AG09309 (cell line): ENCODE measurements around the gene UQCRHL.
A peak's percentile ranks its signal among the peaks of the same experiment; 100 is the strongest.
"Not testable (repeated sequence)": the region's sequence is repeated elsewhere in the genome, so short reads cannot be mapped to it uniquely, and the experiment has no call there.

ENCODE experiments used
- DNase-seq: peaks from one replicate; pipeline ENCODE4 v3.0.0-alpha.2; 2010; ENCODE audit warnings: low read depth
- H3K4me3 ChIP-seq: 2 replicates; pipeline ENCODE4 v1.5.1; 2011; ENCODE audit warnings: mild to moderate bottlenecking, low read depth, low read length, moderate library complexity; ENCODE audit not compliant: control insufficient read depth
- CTCF ChIP-seq: IDR thresholded peaks from 2 replicates; pipeline ENCODE4 v1.5.1; 2011; ENCODE audit warnings: mild to moderate bottlenecking, low read depth, low read length, inconsistent platforms; ENCODE audit not compliant: insufficient read depth, control insufficient read depth; ENCODE audit errors: missing control alignments

UQCRHL gene

DNA sequence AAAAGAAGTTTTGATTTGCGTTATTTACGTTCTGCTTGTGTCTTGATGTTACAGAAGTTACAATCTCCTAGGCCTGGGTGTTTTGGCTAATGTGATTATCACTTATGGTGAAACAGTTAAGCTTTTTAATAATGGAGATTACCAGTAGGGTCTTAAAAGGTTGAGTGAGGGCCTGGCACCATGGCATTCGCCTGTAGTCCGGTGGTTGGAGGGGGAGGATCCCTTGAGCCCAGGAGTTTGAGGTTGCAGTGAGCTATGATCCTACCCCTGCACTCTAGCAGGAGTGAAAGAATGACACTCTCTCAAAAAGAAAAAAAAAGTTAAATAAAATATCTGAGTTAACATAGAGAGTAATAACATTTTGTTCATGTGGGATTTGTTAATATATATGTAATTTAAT lies 31.3 kb upstream of the UQCRHL start:
- no peak overlapping the region for H3K4me3 ChIP-seq
- TF ChIP-seq CTCF: no peak
- DNase-seq: no peak

GRCh38 chr1:15837931-15838330 lies 30.5 kb upstream of the UQCRHL start:
- TF ChIP-seq CTCF: no peak
- H3K4me3 ChIP-seq: no peak overlapping the region
- no peak for DNase-seq

DNA sequence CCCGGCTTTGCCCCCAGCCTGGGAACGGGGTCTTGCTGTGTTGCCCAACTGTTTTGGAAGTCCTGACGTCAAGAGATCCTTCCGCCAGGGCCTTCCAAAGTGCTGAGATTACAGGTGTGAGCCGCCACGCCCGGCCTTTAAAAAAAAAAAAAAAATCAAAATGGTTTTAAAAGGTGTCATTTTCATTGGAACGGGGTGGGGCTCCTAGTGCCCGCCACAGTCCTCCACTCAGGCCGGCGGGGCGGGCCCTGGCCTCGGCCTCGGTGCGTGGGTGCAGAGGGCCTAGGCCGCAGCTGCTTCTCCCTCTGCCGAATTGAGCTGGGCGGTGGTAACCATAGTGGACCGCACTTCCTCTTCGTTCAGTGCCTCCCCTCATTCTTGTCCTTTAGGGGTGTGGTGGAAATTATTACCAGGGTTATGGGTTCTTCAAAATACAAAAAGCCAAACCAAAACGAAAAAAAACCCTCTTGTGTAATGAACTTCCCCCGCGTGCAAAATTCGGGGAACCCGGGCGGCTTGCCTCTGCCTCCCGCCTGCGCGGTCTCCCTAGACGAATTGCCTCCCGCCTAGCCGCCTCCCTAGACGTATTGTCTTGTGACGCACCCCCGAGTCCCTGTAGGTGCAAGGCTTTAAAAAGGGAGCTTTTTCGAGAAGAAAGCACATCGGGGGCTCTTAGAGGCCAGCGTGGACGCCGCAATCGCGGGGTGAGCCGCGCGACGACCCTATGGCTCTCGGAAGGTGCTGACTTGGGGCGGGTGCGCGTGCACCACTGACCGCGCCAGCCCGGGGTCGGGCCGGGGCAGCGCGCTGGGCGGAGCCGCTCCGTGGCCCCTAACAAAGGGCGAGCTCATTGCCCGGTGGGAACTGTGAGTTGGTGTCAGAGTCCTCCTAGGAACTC lies 29.6 kb upstream of the UQCRHL start:
- H3K4me3 ChIP-seq: no peak overlapping the region
- DNase-seq: no peak
- TF ChIP-seq CTCF: no peak

DNA sequence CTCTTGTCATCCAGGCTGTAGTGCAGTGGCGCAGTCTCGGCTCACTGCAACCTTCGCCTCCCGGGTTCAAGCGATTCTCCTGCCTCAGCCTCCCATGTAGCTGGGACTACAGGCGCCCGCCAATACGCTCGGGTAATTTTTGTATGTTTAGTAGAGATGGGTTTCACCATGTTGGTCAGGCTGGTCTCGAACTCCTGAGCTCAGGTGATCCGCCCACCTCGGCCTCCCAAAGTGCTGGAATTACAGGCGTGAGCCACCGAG lies 29.0 kb upstream of the UQCRHL start:
- DNase-seq: not testable (repeated sequence)

GRCh38 chr1:15835741-15836510 lies 28.5 kb upstream of the UQCRHL start:
- DNase-seq: peak; percentile 95
- peak overlapping the region; percentile 75 for H3K4me3 ChIP-seq
- TF ChIP-seq CTCF: no peak

More for the DNA sequence above, 29.0 kb upstream of the UQCRHL start:
- H3K4me3 ChIP-seq: peak overlapping the region; percentile 63

DNA sequence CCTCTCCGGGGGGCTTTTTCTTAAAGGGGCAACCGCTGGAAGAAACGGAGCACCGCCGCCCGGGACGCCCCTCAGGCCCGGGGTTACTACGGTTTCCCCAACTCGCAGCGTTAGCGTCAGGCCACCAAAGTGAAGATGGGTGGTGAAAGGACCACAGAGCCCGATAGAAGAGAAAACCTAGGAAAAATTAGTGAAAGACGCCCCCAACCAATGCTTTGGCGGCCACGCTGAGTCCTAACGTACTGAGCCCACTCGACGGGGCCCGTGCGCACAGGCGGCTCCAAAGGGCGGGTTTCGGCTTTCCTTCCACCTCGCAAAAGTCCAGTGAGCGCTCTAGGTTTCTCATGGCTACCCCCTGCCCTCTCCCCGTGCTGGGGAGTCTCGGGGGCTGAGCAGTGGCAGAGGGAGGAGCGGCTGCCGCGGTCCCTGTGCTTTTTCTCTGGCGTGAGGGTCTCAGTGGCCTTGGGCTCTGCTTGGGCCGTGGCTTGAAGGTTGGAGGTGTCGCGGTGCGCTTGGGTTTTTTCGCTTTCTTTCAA lies 27.8 kb upstream of the UQCRHL start:
- no peak for DNase-seq
- no peak for TF ChIP-seq CTCF
- H3K4me3 ChIP-seq: peak overlapping the region; percentile 75
